Activated T-helper 1 cell treated with anti-CD3 and anti-CD28 coated beads, Interleukin-12 subunit alpha, Interleukin-12 subunit beta, Interleukin-2, Interleukin-4 antibody, amounts not matched to agents 30 ng/mL and 10 ng/mL and 1 ng/mL, durations not matched to agents 14 hours and 24 hours and 36 hours (primary cell): ENCODE measurements around the gene FRMD4B. TPM values are rescaled to one million over a fixed set of nuclear protein-coding genes. Genes with fewer than 3 reads are reported as not detected.
A peak's percentile ranks its signal among the peaks of the same experiment; 100 is the strongest.

Source experiments
- DNase-seq: peaks from one replicate; pipeline ENCODE4 v3.0.0; 2021; ENCODE audit warnings: low spot score
- H3K27ac Mint-ChIP-seq: one replicate; pipeline ENCODE4 v1.8.0; 2021; ENCODE audit warnings: mild to moderate bottlenecking, mixed read lengths
- H3K27me3 Mint-ChIP-seq: one replicate; pipeline ENCODE4 v1.8.0; 2022; ENCODE audit warnings: mild to moderate bottlenecking, moderate library complexity, mixed read lengths; ENCODE audit not compliant: insufficient read depth
- H3K36me3 Mint-ChIP-seq: one replicate; pipeline ENCODE4 v1.8.0; 2021; ENCODE audit warnings: low read depth, mixed read lengths
- H3K4me1 Mint-ChIP-seq: one replicate; pipeline ENCODE4 v1.8.0; 2021; ENCODE audit warnings: low read depth, mixed read lengths
- H3K4me3 Mint-ChIP-seq: one replicate; pipeline ENCODE4 v1.8.0; 2021; ENCODE audit warnings: mild to moderate bottlenecking, moderate library complexity, mixed read lengths
- H3K9me3 Mint-ChIP-seq: one replicate; pipeline ENCODE4 v1.8.0; 2021; ENCODE audit warnings: mixed read lengths
- intact Hi-C: fragments of 100-400 bp; cut with micrococcal nuclease; formaldehyde crosslinking; loops from one replicate; pipeline ENCODE4 v1.15.1; 2024
- total RNA-seq: library from RNA; stranded (reverse); gene quantifications from 2 replicates; pipeline ENCODE4 v1.2.3, GENCODE V29; 2022

Gene FRMD4B
- total RNA-seq, 1 donor from 2014 or later = 83.6 TPM

GRCh38 chr3:69120879-69121464 lies 264.9 kb downstream of the FRMD4B start:
- Mint-ChIP-seq H3K4me1 (peaks cover 7% of the 10 kb centered on the region), H3K27ac (no peak overlapping the region), H3K4me3 (no peak overlapping the region), H3K36me3 (no peaks in the 10 kb centered on the region), H3K9me3 (no peaks in the 10 kb centered on the region), H3K27me3 (peaks cover 7% of the 10 kb centered on the region)
- intact Hi-C loops = loop anchor here (1.0 to 5.0 kb wide), 6 partner anchors 40 to 826 kb away; no protein-coding TSS in a partner anchor
- DNase-seq = peak; percentile 71
